ENCODE data around the gene ARL15.

GRCh38 chr5:54292866-54293265 is 17.5 kb downstream of the ARL15 start:
- TF ChIP-seq CTCF (IDR thresholded peaks at IDR 0.05) (no peak), POLR2A (IDR thresholded peaks at IDR 0.05) (no peak), EP300 (IDR thresholded peaks at IDR 0.05) (no peak)
